Neural progenitor cell (in vitro differentiated cells): ENCODE results near the gene MTNR1A. TPM values are rescaled to one million over a fixed set of nuclear protein-coding genes. Genes with fewer than 3 reads are reported as not detected.
A peak's percentile ranks its signal among the peaks of the same experiment; 100 is the strongest.

Source experiments
- DNase-seq: peaks from one replicate; pipeline ENCODE4 v3.0.0-alpha.2; 2016; ENCODE audit warnings: low spot score
- H2AFZ ChIP-seq: fragments of 200-600 bp; sonication (generic); replicated peaks from 2 replicates; pipeline ENCODE4 v1.6.1; 2016; ENCODE audit warnings: antibody characterized with exemption
- H3F3A ChIP-seq: fragments of 200-600 bp; sonication (generic); 2 replicates; pipeline ENCODE4 v1.6.1; 2016; ENCODE audit warnings: antibody characterized with exemption, low read depth
- H3K27ac ChIP-seq: fragments of 200-600 bp; sonication (generic); 2 replicates; pipeline ENCODE4 v1.5.1; 2016; ENCODE audit warnings: mild to moderate bottlenecking
- H3K27me3 ChIP-seq: fragments of 200-600 bp; sonication (generic); 2 replicates; pipeline ENCODE4 v1.6.1; 2016; ENCODE audit warnings: mild to moderate bottlenecking, moderate library complexity
- H3K36me3 ChIP-seq: fragments of 200-600 bp; sonication (generic); 2 replicates; pipeline ENCODE4 v1.5.1; 2016
- H3K4me1 ChIP-seq: fragments of 200-600 bp; sonication (generic); 2 replicates; pipeline ENCODE4 v1.6.1; 2016; ENCODE audit warnings: mixed run types
- H3K4me2 ChIP-seq: fragments of 200-600 bp; sonication (generic); 2 replicates; pipeline ENCODE4 v1.6.1; 2016
- H3K4me3 ChIP-seq: fragments of 200-600 bp; sonication (generic); 2 replicates; pipeline ENCODE4 v1.5.1; 2016
- H3K79me2 ChIP-seq: fragments of 200-600 bp; sonication (generic); 2 replicates; pipeline ENCODE4 v1.6.1; 2016; ENCODE audit warnings: low read depth
- H3K9ac ChIP-seq: fragments of 200-600 bp; sonication (generic); 2 replicates; pipeline ENCODE4 v1.6.1; 2016
- H3K9me3 ChIP-seq: fragments of 200-600 bp; sonication (generic); 2 replicates; pipeline ENCODE4 v1.5.1; 2016; ENCODE audit warnings: low read depth
- H4K20me1 ChIP-seq: fragments of 200-600 bp; sonication (generic); 2 replicates; pipeline ENCODE4 v1.6.1; 2016; ENCODE audit warnings: low read depth
- H3K27ac Mint-ChIP-seq: 3 replicates; pipeline ENCODE4 v1.8.0; 2021; ENCODE audit warnings: mixed read lengths
- H3K27me3 Mint-ChIP-seq: 2 replicates; pipeline ENCODE4 v1.8.0; 2022; ENCODE audit warnings: low read depth, mild to moderate bottlenecking, inconsistent platforms, moderate library complexity, mixed read lengths; ENCODE audit not compliant: insufficient read depth
- H3K36me3 Mint-ChIP-seq: 3 replicates; pipeline ENCODE4 v1.8.0; 2021; ENCODE audit warnings: mixed read lengths
- H3K4me1 Mint-ChIP-seq: 3 replicates; pipeline ENCODE4 v1.8.0; 2021; ENCODE audit warnings: mixed read lengths
- H3K4me3 Mint-ChIP-seq: 3 replicates; pipeline ENCODE4 v1.8.0; 2021; ENCODE audit warnings: mild to moderate bottlenecking, moderate library complexity, mixed read lengths
- H3K9me3 Mint-ChIP-seq: 3 replicates; pipeline ENCODE4 v1.8.0; 2020; ENCODE audit warnings: mixed read lengths
- EZH2 ChIP-seq: fragments of 200-600 bp; sonication (generic); IDR thresholded peaks from 2 replicates; pipeline ENCODE4 v1.6.1; 2017; ENCODE audit warnings: antibody characterized with exemption, mild to moderate bottlenecking, moderate library complexity
- EZH2phosphoT487 ChIP-seq: fragments of 200-600 bp; sonication (generic); IDR thresholded peaks from 2 replicates; pipeline ENCODE4 v1.6.1; 2017; ENCODE audit warnings: antibody characterized with exemption
- total RNA-seq: library from RNA; depleted of rRNA; stranded (reverse); fragments of >200 nt; gene quantifications from 2 replicates; pipeline ENCODE4 v1.2.3, GENCODE V29; 2015; ENCODE audit warnings: low replicate concordance
- TF ChIP-seq, protein P1 (sequence below): fragments of 200-600 bp; sonication (generic); IDR thresholded peaks from 2 replicates; pipeline ENCODE4 v1.5.1; 2017; ENCODE audit warnings: antibody characterized with exemption, mild to moderate bottlenecking

The MTNR1A gene
- total RNA-seq, 1 donor from 2014 or later: 0.43 TPM

DNA sequence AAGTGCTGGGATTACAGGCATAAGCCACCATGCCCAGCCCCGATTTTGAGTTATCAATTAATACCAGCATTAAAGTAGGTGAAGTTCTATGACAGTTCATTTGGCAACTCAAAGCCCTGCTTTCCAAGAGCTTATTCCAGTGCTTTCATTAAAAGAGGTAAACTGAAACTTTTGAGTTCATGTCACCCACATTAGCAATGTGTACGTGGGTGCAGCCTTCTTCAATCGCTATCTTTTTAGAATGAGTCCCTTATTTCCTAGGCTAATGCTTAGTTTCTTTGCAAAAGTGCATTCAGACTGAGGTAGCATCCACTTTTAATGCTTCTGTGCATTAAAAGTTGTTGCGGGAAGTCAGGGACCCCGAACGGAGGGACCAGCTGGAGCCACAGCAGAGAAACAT lies 26.1 kb upstream of the MTNR1A start:
- Histone ChIP-seq H3K9me3 (no peaks in the 10 kb centered on the region), H3K4me2 (no peak overlapping the region), H3K4me1 (no peaks in the 10 kb centered on the region), H3K79me2 (peaks cover 17% of the 10 kb centered on the region), H3K27ac (no peak overlapping the region), H3K36me3 (peaks cover 30% of the 10 kb centered on the region), H4K20me1 (peaks cover 12% of the 10 kb centered on the region), H3K4me3 (no peak overlapping the region), H3K27me3 (no peaks in the 10 kb centered on the region), H3F3A (peaks cover 24% of the 10 kb centered on the region), H3K9ac (no peak overlapping the region), H2AFZ (no peak overlapping the region)
- H3K4me3 Mint-ChIP-seq: no peak overlapping the region
- no peaks in the 10 kb centered on the region for H3K27me3 Mint-ChIP-seq
- peaks cover 11% of the 10 kb centered on the region for H3K9me3 Mint-ChIP-seq
- H3K36me3 Mint-ChIP-seq: peaks cover 47% of the 10 kb centered on the region
- peaks cover 7% of the 10 kb centered on the region for H3K4me1 Mint-ChIP-seq
- no peak overlapping the region for H3K27ac Mint-ChIP-seq
- TF ChIP-seq, protein P1, sequence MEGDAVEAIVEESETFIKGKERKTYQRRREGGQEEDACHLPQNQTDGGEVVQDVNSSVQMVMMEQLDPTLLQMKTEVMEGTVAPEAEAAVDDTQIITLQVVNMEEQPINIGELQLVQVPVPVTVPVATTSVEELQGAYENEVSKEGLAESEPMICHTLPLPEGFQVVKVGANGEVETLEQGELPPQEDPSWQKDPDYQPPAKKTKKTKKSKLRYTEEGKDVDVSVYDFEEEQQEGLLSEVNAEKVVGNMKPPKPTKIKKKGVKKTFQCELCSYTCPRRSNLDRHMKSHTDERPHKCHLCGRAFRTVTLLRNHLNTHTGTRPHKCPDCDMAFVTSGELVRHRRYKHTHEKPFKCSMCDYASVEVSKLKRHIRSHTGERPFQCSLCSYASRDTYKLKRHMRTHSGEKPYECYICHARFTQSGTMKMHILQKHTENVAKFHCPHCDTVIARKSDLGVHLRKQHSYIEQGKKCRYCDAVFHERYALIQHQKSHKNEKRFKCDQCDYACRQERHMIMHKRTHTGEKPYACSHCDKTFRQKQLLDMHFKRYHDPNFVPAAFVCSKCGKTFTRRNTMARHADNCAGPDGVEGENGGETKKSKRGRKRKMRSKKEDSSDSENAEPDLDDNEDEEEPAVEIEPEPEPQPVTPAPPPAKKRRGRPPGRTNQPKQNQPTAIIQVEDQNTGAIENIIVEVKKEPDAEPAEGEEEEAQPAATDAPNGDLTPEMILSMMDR: no peak
- TF ChIP-seq EZH2 (no peak), EZH2phosphoT487 (no peak)
- DNase-seq: no peak

DNA sequence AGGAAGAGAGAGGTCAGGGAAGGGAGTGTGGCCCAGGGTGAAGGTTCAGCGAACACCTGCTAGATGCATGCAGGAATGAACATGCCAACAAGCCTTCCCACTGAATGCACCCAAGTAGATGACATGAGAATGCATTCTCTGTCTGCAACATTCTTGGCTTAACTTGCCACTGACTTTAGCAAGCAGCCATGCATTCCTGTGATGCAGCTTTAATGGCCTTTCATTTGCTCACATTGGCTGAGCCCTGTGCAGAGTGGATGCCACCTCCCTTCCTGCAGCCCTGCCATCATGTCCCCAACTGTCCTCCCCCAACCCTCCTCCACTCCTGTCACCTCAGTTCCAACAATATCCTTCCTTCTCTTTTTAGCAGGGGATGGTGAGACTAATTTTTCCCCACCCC lies 25.3 kb upstream of the MTNR1A start:
- H3K27ac Mint-ChIP-seq: no peak overlapping the region
- H3K79me2 ChIP-seq: peaks cover 10% of the 10 kb centered on the region
- no peaks in the 10 kb centered on the region for H3K27me3 Mint-ChIP-seq
- H3K4me1 Mint-ChIP-seq: peaks cover 7% of the 10 kb centered on the region
- no peak overlapping the region for H2AFZ ChIP-seq
- H3K4me1 ChIP-seq: no peaks in the 10 kb centered on the region
- no peak overlapping the region for H3K4me3 Mint-ChIP-seq
- TF ChIP-seq, protein P1: no peak
- no peak for TF ChIP-seq EZH2
- TF ChIP-seq EZH2phosphoT487: no peak
- H3F3A ChIP-seq: peaks cover 24% of the 10 kb centered on the region
- H3K4me2 ChIP-seq: no peak overlapping the region
- no peak for DNase-seq
- no peaks in the 10 kb centered on the region for H3K27me3 ChIP-seq
- no peak overlapping the region for H3K9ac ChIP-seq
- H3K27ac ChIP-seq: no peak overlapping the region
- no peaks in the 10 kb centered on the region for H3K9me3 ChIP-seq
- H3K36me3 ChIP-seq: peaks cover 23% of the 10 kb centered on the region
- peaks cover 4% of the 10 kb centered on the region for H4K20me1 ChIP-seq
- peaks cover 9% of the 10 kb centered on the region for H3K9me3 Mint-ChIP-seq
- H3K36me3 Mint-ChIP-seq: peaks cover 41% of the 10 kb centered on the region
- H3K4me3 ChIP-seq: no peak overlapping the region

- Histone ChIP-seq H3K27ac (no peak overlapping the region), H3K27me3 (no peaks in the 10 kb centered on the region), H3K4me1 (peaks cover 3% of the 10 kb centered on the region), H3K4me2 (no peak overlapping the region), H4K20me1 (no peaks in the 10 kb centered on the region), H3K36me3 (no peaks in the 10 kb centered on the region), H3K9ac (no peak overlapping the region), H3K4me3 (no peak overlapping the region), H3K9me3 (no peaks in the 10 kb centered on the region), H3F3A (no peaks in the 10 kb centered on the region), H3K79me2 (no peaks in the 10 kb centered on the region), H2AFZ (no peak overlapping the region)
- peaks cover 18% of the 10 kb centered on the region for H3K4me1 Mint-ChIP-seq
- H3K4me3 Mint-ChIP-seq: no peak overlapping the region
- no peaks in the 10 kb centered on the region for H3K9me3 Mint-ChIP-seq
- peaks cover 6% of the 10 kb centered on the region for H3K27me3 Mint-ChIP-seq
- DNase-seq: peak; percentile 38
- TF ChIP-seq EZH2phosphoT487 (no peak), EZH2 (no peak)
- TF ChIP-seq, protein P1: no peak
- H3K27ac Mint-ChIP-seq: peak overlapping the region; percentile 53
- H3K36me3 Mint-ChIP-seq: no peaks in the 10 kb centered on the region
These were observed 15.0 kb upstream of the MTNR1A start for GRCh38 chr4:186570193-186570996.
